ENCODE results near the gene ARHGAP10.

ARHGAP10 gene

DNA sequence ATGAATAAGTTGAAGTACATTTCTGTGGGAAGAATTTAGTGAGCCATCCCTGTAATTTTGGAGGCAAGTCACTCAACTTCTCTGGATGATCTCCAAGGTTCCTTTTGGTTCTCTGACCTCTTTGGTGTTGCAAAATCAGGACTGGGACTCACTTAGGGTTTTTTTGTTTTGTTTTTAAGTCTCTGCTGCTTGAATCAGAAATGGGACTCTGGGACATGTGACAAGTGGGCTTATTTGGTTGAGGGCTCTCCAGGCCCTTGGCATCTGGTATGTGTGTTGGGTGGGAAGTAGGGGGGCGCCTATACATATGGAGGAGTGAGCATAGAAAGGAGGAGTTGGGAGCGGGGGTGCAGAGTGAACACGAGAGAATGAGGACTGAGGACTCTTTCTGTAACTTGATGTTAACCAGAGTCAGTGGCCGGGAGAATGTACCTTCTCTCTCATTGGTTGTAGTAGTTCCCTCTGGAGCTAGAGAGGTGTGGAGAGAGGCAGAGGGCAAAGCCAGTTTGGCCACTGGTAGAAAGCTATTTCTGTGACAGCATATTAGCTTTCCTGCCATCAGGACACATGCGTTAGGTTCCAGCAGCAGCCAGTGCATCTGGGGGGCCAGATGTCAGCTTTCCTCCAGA, 1.9 kb downstream of the ARHGAP10 start:
- DNase-seq: no peak

DNA sequence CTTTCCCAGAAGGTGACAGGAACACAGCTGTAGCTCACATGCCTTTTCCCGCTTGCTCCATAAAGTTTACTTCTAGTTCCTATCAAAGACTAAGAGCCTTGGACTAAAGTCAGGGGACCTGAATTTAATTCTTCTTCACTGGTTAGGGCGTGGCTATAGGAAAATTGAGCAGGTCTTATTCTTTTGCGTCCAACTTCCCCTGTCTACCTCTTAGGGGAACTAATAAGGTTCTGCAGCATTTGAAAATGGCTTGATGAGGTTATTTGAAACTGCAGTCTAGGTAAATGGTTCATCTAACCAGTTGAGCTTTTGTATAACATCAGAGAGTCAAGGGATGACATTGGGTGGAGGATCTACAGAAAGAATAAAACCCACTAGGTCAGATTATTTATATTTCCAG, 2.6 kb downstream of the ARHGAP10 start:
- no peak for DNase-seq

DNA sequence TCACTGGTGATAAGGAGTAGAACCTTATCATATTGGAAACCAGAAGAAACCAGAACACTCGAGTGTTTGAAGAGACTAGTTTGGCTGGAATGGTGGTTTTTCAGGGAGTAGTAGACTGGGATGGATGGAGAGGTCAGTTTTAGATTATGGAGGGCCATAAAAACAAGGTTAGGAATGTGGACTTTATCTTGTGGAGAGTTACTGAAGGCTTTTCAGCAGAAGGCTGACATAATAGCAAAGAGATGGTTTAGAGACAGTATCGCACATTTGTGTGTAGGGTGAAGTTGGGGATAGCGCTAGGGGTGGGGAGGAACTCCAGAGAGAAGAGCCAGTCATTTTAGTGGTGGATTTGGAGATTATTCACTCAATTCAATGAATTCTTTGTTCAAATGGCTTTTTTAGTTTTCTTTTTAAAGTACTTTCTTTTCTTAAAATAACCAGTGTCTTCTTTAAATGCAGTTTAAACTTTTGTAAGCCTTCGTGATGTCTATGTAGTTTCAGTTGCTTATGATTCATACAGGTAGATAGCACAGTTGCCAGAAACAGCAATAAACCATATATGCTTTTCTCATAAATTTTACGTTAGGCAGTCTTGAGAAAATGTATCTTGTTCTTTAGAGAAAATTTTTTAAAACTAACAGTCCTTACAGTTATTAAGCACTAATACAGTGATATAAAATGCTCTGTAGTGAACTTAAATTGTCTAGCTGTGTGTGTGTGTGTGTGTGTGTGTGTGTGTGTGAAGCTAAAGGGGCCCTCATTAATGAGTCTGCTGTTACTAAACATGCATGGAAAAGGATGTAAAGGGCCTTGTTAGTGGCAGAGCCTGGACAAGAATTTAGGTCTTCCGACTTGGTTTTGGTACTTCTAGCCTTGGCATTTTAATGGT, 3.8 kb downstream of the ARHGAP10 start:
- DNase-seq: no peak

DNA sequence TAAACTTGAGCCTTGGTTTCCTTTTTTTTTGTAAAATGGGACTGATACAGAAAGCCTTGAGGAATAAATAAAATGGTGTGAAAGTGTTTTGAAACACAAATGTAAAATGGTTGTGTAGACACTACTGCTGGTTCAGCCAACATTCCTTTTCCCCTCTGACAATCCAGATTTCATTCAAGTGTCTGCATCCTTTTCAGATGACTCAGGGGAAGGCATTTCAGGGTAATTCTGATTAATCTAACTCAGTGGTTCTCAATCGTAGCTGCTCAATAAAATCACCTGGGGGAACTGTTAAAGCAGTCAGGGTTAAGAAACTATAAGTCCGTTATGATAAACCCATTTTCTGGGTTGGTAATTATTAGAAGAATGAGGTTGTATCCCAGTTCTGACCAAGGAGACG, 4.6 kb downstream of the ARHGAP10 start:
- DNase-seq: no peak

DNA sequence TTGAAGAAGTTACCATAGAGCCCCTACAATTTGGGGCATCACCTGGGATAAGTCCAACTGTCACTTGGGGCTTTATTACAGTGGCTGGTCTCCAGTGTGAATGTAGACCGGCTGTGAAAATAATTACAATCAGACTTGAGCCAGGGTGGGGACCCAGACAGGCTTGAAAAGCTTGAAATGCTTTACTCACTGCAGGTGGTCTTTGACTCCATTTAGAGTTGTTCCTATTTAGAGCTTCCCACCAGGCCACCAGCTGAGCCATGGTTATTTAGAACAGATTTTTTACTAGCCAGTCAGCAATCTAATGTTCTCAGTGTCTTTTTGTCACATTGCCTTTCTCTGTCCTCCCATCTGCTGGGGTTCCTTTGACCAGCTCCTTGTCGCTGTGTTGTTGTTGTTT, 5.7 kb downstream of the ARHGAP10 start:
- DNase-seq: no peak

DNA sequence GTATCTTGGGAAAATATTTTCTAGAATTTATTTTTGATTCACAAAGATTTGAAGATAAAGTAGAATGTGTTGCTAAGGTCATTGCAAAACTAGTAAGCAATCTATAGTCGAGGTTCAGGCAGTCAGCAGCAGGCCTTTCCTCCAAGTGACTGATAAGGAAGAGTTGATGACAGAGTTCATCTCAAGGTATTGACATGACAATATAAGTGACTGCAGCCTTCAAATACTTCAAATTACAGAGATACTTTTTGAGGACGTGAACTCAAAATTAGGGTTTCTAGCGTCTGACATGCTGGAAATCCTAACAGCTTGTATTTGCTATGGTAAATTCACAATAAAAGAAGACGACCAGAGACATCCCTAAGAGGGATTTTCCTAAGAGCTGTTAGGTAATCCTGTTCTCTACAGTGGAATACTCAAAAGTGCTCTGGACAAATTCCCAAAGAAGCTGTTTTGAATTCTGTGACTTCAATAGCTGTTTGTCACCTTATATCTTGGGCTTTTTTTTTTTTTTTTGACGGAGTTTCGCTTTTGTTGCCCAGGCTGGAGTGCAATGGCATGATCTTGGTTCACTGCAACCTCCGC, 7.4 kb downstream of the ARHGAP10 start:
- no peak for DNase-seq

DNA sequence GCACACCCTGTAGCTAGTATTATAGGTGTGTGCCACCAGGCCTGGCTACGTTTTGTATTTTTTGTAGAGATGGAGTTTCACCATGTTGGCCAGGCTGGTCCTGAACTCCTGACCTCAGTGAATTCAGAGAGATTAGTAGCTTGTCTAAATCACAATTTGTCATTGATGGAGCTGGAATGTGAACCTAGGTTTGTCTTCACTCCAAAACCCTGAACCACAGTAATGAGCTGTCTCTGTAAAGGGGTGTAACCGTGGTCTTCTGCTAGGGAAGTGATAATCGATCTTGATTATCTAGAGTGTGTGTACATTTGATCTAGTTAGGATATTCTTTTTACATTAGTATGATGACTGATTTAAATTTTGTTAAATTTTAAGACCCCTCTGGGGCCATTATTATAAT, 8.3 kb downstream of the ARHGAP10 start:
- DNase-seq: no peak

DNA sequence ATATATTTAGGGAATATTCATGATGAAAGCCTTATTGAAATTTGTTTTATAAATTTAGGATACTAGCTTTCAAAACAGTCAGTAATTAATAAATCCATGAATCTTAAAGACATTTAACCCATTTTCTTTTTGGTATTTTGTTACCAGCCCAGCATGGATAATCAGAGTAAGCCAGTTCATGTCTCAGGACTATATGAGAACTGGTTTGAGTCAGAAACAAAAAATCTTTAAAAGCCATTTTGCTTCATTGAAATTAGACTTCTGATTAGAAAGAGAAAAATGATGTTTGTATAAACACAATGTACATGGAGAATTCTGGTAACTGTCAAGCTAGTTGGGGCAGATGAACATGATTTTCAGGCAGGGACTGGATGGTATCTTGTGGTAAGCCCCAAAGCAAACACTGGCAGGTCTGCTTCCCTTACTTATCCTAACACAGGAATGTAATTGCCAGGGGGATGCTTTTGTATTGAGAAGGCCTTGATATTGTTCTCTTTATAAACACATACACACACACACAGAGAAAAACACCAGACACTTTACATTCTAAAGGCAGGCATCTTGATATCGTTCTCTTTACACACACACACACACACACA, 9.4 kb downstream of the ARHGAP10 start:
- no peak for DNase-seq

DNA sequence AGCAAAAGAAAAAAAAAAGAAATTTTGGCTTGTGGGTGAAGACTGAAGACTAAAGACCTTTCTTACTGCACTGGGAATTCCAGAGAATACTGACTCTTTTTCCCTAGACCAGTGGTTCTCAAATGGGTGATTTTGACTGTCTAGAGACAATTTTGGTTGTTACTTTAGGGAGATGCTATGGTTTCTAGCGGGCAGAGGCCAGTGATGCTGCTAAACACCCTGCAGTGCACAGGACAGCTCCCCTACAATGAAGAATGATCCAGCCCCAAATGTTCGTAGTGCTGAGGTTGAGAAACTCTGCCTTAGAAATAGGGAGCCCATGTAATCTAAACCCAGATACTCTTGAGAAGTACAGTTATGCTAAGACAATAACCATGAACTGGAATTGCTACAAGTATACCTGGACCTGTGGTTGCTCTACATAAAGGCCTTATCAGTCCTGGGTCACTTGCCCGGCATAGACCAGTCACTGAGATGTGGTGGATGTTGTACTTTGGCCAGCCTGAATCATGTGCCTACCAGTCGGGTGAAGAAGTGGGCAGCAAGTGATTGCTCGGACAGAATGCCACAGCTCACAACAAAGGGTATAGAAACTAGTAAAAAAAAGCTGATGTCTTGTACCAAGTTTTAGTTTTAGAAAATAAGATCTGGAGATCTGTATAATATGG, 16.0 kb downstream of the ARHGAP10 start:
- DNase-seq: no peak

DNA sequence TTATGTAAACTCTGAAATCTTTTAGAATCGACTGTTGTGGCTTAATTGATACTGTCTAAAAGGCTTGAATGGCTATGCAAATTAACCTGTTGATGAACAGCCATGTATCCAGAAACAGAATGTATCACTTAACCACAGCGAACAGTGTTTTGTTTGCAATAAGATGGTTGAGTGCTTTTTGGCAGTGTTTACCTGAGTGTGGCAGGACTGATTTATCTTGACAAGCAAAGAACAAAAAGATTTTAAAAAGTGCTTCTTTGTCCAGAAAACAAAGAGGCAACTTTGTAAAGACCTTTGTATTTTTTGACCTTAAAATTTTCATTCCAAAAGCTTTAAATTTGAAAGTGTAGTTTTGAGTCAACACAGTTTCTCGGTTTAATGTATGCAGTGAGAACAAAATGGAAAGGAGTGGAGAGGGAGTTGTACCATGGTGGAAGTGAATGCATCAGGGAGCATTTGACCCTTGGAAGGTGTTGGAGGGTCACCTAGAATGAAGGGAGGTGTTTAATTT, 18.0 kb downstream of the ARHGAP10 start:
- no peak for DNase-seq

DNA sequence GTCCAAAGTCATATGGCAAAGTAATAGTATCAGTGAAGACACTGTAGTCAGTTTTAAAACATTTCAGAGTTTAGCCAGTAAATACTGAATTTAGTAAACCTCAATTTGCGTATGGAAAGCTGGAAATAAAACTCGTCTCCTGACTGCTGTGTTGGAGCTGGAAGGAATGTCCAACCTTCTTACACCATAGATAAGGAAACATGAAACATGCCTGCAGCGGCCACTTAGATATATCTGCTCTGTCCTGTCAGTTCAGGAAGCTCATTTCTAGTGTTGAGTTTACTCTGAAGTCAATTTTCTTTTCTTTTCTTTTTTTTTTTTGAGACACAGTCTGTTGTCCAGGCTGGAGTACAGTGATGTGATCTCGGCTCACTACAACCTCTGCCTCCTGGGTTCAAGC, 21.2 kb downstream of the ARHGAP10 start:
- DNase-seq: no peak

DNA sequence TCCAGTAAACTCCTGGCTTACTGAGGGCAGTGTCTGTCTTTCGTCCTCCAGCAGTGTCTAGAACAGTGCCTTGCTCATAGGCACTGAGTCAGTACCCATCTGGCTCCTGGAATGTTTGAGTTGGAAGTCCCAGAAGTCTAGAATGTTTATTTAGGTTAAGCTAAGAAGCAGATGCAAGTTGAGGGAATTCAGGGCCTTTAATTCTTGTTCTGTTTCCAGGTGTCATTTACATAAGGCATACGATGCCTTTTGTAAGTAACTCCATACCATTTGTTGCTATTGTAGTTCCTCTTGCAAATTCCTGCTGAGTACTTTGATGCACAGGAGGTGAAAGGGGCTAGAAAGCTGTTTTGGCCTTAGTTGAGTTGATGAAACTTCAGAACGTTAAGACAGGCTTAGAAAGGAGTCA, 22.2 kb downstream of the ARHGAP10 start:
- DNase-seq: no peak

DNA sequence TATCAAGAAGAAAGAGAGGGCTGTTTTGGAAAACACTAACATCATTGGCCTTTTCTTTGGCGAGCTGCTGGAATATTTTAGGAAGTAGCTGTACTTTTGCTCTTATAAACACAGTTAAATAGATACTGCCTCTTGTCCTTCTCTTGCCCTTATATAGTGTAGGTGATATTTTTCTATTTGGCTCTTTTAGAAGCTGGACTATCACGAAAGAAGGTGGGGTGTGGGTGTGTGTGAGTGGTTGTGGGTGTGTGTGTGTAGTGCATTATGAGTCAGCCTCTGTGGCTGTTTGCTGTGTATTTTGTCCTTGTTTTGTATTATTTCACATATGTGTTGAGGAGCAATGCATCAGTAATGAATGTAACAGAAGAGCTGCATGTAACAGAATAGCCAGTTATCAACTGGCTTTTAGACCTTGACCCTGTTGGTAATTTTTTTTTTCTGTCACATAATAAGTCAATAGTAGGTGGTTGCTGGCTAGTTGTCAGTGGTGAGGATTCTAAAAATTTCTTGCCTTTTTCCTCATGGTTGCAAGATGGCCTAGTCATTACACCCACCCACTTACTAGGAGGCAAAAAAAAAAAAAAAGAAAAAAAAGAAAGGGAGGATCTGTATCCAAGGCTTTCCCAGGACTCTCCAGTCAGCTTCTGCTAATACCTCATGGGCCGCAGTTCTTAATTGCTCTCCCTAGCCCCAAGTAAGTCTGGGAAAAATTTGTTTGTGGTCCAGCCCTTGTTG, 23.8 kb downstream of the ARHGAP10 start:
- DNase-seq: no peak

DNA sequence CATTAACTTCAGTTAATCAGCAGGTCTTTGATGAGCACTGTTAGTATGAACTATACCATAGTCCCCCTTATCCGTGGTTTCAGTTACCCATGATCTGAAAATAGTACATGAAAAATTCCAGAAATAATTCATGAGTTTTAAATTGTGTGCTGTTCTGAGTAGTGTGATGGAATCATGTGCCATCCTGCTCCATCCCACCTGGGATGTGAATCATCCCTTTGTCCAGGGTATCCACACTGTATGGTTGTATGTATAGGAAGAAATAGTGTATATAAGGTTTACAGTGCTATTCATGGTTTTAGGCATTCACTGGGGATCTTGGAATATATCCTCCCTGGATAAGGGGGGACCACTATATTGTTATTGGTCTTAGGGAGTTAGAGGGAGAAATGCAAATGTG, 24.5 kb downstream of the ARHGAP10 start:
- no peak for DNase-seq

DNA sequence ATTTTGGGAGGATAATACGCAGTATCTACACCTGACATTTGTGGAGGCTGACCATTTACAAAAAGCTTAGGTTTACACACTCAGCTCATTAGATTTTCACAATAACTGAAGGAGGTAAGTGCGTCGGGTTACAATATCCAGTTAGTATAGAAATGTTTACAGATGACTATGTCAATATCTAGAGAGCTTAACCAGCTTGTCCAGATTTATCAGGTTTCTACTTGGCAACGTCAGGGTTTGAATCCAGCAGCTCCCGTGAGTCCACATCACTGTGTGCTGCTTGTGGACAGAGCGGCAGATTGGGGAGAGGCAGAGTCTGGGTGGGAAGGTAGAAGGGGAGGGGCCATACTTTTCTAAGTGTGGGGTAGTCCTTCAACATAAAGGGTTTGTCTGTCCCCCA, 28.3 kb downstream of the ARHGAP10 start:
- no peak for DNase-seq

DNA sequence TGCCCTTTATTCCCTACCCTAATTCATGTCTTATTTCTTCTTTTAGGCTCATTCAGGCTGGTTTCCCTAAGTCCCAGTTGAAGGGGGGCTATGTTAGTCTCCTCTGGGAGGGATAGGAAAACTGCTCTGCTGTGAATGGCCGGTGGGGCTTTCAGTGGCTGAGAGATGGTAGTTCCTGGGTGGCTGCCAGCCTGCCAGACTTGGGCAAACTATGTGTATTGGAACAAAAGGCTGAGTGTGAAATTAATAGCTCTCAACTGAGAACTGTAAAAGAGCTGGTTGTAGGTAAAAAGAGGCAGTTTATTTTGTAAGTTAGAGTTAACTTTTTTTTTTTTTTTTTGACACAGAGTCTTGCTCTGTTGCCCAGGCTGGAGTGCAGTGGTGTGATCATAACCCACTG, 28.8 kb downstream of the ARHGAP10 start:
- DNase-seq: no peak

DNA sequence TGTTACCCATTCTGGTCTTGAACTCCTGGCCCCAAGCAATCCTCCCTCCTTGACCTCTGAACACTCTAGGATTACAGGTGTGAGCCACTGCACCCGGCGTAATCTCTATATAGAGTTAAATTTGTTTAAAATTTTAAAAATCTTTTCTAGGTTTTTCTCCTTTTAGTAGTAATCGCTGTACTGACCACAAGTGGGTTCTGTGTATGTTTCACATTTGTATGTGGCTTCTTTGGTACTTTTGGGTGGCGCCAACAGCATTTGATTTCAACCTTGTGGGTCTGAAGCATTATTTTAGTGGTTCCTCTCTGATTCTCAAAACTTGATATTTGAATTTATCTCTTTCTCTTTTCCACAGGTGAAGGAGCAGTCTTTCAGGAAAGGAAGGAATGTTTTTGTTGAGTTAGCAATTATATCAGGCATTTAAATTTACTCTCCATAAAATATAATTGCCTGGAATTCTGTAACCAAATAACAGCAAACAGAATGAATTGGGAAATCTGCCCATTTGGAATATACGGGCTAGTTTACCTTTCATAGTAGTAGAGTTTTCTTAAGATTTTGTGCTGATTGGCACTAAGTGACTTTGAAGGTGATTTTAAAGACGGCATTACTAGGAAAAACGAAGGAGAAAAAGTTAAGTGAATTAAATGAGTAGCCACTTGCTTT, 29.5 kb downstream of the ARHGAP10 start:
- no peak for DNase-seq

DNA sequence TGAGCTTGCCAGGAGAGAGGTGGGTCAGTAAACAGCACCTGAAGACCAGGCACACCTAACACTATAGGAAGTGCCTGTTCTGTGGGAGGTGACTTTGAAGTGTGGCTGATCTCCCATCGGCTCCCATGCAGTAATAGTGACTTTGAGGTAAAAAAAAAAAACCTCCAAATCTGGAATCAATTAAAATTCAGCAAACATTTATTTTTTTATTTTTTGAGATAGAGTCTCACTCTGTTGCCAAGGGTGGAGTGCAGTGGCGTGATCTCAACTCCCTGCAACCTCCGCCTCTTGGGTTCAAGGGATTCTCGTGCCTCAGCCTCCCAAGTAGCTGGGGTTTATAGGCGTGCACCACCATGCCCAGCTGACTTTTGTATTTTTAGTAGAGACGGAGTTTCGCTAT, 32.4 kb downstream of the ARHGAP10 start:
- DNase-seq: no peak

DNA sequence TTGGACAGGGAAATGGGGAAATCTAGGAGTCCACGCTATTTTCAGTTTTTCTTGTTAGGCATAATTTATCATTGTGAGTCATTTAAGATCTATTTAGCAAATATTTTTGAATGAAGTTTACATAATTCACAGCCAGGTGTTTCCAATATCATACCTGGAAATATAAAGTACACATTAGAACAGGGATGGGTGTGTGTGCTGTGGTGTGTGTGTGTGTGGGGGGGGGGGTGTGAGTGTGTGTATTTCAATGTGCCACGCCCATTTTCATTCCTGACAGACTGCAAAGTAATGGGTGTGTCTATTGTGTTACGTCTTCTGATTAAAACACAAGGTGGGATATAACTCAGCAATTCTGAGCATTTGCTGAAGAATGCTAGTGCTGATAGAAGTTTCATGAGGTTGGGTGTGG, 33.2 kb downstream of the ARHGAP10 start:
- no peak for DNase-seq

DNA sequence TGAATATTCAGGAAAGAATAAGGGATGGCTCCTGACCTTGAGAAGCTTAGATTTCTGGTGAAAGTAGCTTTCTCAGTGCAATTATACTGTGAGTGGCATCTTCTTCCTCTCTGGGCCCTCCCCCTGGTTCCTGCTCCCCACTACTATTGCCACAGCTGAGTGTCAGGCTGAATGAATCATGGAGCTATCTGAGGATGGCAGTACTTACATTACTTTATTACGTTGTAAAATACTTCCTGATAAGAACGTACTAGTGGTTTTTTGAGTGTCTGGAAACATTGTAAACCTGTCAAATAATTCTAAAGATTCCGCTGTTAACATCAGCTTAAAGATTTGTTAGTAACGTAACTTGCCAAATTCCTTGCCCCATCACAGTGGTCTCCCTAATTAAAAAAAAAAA, 36.2 kb downstream of the ARHGAP10 start:
- no peak for DNase-seq

DNA sequence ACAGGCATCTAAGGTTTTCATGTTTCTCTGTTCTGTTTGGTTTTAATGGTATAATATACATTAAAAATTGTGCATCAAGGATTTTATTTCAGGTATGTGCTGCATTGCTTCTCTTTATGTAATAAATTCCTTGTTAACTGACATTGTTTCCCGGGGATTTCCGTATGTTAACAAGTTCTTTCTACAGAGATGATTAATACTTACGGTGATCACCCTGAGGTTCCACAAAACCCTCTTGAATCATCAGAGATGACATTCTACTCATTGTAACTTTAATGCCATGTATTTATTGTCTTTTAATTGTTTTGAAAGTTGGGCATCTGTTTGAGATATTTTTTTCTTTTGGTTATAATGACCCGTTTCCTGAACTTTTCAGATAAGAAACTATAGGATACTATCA, 37.5 kb downstream of the ARHGAP10 start:
- no peak for DNase-seq

DNA sequence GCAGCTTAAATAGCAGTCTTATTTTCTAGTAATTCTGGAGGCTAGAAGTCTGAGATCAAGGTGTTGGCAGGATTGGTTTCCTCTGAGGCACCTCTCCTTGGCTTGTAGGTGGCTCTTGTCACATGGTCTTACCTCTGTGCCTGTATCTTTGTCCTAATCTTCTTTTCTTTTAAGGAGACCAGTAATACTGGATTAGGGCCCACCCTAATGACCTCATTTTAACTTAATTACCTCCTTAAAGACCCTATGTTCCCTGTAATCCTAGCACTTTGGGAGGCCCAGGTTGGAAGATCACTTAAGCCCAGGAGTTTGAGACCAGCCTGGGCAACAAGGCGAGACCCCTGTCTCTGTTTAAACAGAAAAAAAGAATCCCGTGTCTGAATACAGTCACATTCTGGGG, 38.9 kb downstream of the ARHGAP10 start:
- no peak for DNase-seq

Data from NCI-H1694 treated with DMSO at 0.1 percent for 48 hours (cell line).